ENCODE results near the gene BCL6B. TPM values are rescaled to one million over a fixed set of nuclear protein-coding genes. Genes with fewer than 3 reads are reported as not detected.

The BCL6B gene
- total RNA-seq, 1 experiment from 2014 or later: 0.57 TPM

- Histone ChIP-seq H3K79me2 (ENCODE audit: insufficient read depth, low read length) (no peaks in the 10 kb centered on the region), H3K27ac (ENCODE audit: low read depth, low read length) (no peak overlapping the region), H3K9me3 (ENCODE audit: control insufficient read depth in 1 of 2, insufficient read depth in 1 of 2, low read depth in 1 of 2, low read length in 2 of 2) (no peaks in the 10 kb centered on the region; a peak in 1 of 4 replicates), H3K4me3 (replicated peaks in 1 of 2; ENCODE audit: low read depth in 1 of 2, low read length in 2 of 2) (no peak overlapping the region), H3K9ac (ENCODE audit: low read length) (no peak overlapping the region), H3K36me3 (ENCODE audit: control insufficient read depth in 1 of 2, insufficient read depth in 2 of 2, low read length in 2 of 2) (no peaks in the 10 kb centered on the region), H3K9me2 (ENCODE audit: insufficient read depth) (no peaks in the 10 kb centered on the region), H4K20me1 (ENCODE audit: insufficient read depth) (no peaks in the 10 kb centered on the region), H3K4me2 (ENCODE audit: low read length) (no peak overlapping the region), H3K4me1 (ENCODE audit: control insufficient read depth in 1 of 2, insufficient read depth in 2 of 2, low read length in 2 of 2) (no peaks in the 10 kb centered on the region), H3K27me3 (ENCODE audit: insufficient read depth, low read length) (no peaks in the 10 kb centered on the region), H2AFZ (ENCODE audit: low read depth, low read length, poor library complexity, severe bottlenecking) (no peak overlapping the region)
- no peak for ATAC-seq
- no TSS peak for BruUV-seq (replicated peaks)
- no peak for DNase-seq (ENCODE audit: low read depth, low spot score)
- intact Hi-C loops (cut with micrococcal nuclease): no loop called here
- no peak for TF ChIP-seq ELF1 (IDR thresholded peaks at IDR 0.05; ENCODE audit: borderline replicate concordance, low read depth)
- TF ChIP-seq ATF3 (IDR thresholded peaks at IDR 0.05): no peak
- TF ChIP-seq YY1 (IDR thresholded peaks at IDR 0.05; ENCODE audit: extremely low read depth, insufficient replicate concordance, low read depth, low read length): no peak
- TF ChIP-seq ZFX (IDR thresholded peaks at IDR 0.05): no peak
- TF ChIP-seq ZNF274 (IDR thresholded peaks at IDR 0.05; ENCODE audit: low read depth, low read length): no peak
- TF ChIP-seq REST (IDR thresholded peaks at IDR 0.05; ENCODE audit: low read depth): no peak
- ChIA-PET CTCF (no interaction called here), RAD21 (ENCODE audit: low non-redundant PET in 1 of 2, low total read pairs in 2 of 2, uncharacterized antibody in 2 of 2, unreplicated experiment in 2 of 2) (no interaction called here), POLR2A (no interaction called here)
Observed at GRCh38 chr17:7074931-7075330, 52.1 kb downstream of the BCL6B start.
